PFSK-1 (cell line): ENCODE results near the gene MAN1C1.

Source experiments
- POLR2AphosphoS5 ChIP-seq: IDR thresholded peaks from 2 replicates; pipeline ENCODE4 v1.6.1; 2012; ENCODE audit warnings: low read depth, mild to moderate bottlenecking, control low read depth, low read length, moderate library complexity
- TAF1 ChIP-seq: IDR thresholded peaks from 2 replicates; pipeline ENCODE4 v1.6.1; 2012; ENCODE audit warnings: low read length, control low read depth, borderline replicate concordance; ENCODE audit not compliant: insufficient read depth
- TF ChIP-seq, protein P1 (sequence below), 2 experiments: IDR thresholded peaks; 2 replicates each; pipeline versions ENCODE4 v1.6.1 to v1.8.0; 2011 to 2012; ENCODE audit warnings: low read depth in 2 of 2, low read length in 2 of 2, control low read depth in 1 of 2, inconsistent platforms in 1 of 2, mild to moderate bottlenecking in 1 of 2, moderate library complexity in 1 of 2; ENCODE audit not compliant: insufficient read depth in 1 of 2

GRCh38 chr1:25757846-25758185, 141.2 kb downstream of the MAN1C1 start:
- no peak for TF ChIP-seq TAF1
- TF ChIP-seq POLR2AphosphoS5: no peak
- TF ChIP-seq, protein P1, sequence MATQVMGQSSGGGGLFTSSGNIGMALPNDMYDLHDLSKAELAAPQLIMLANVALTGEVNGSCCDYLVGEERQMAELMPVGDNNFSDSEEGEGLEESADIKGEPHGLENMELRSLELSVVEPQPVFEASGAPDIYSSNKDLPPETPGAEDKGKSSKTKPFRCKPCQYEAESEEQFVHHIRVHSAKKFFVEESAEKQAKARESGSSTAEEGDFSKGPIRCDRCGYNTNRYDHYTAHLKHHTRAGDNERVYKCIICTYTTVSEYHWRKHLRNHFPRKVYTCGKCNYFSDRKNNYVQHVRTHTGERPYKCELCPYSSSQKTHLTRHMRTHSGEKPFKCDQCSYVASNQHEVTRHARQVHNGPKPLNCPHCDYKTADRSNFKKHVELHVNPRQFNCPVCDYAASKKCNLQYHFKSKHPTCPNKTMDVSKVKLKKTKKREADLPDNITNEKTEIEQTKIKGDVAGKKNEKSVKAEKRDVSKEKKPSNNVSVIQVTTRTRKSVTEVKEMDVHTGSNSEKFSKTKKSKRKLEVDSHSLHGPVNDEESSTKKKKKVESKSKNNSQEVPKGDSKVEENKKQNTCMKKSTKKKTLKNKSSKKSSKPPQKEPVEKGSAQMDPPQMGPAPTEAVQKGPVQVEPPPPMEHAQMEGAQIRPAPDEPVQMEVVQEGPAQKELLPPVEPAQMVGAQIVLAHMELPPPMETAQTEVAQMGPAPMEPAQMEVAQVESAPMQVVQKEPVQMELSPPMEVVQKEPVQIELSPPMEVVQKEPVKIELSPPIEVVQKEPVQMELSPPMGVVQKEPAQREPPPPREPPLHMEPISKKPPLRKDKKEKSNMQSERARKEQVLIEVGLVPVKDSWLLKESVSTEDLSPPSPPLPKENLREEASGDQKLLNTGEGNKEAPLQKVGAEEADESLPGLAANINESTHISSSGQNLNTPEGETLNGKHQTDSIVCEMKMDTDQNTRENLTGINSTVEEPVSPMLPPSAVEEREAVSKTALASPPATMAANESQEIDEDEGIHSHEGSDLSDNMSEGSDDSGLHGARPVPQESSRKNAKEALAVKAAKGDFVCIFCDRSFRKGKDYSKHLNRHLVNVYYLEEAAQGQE (IDR thresholded peaks at IDR 0.05; ENCODE audit: insufficient read depth in 1 of 2, low read depth in 2 of 2, low read length in 2 of 2): no peak
